SK-N-SH (cell line): Measurements from ENCODE around the gene AQP1. TPM values are rescaled to one million over a fixed set of nuclear protein-coding genes. Genes with fewer than 3 reads are reported as not detected.

Source experiments
- CTCF ChIA-PET: fragments of 300-600, 350-600 bp; formaldehyde crosslinking; extraction: SDS; loops from one replicate; lab custom pipeline; 2021; lab: Yijun Ruan, JAX
- POLR2A ChIA-PET: fragments of 350-600 bp; sonication (Branson Sonifier 250); formaldehyde crosslinking; extraction: SDS; loops from one replicate; lab custom pipeline; 2020; ENCODE audit warnings: antibody characterized with exemption, inconsistent platforms; lab: Yijun Ruan, JAX
- DNase-seq: peaks from one replicate; pipeline ENCODE4 v3.0.0; 2012
- H2AFZ ChIP-seq: fragments of 200-600 bp; sonication (generic); 2 replicates; pipeline ENCODE4 v1.8.1; 2016; ENCODE audit warnings: antibody characterized with exemption, mild to moderate bottlenecking, low read depth
- H3F3A ChIP-seq: fragments of 200-600 bp; sonication (generic); replicated peaks from 2 replicates; pipeline ENCODE3; 2016; ENCODE audit warnings: antibody characterized with exemption, mild to moderate bottlenecking; ENCODE audit not compliant: insufficient read depth
- H3K27ac ChIP-seq, 2 experiments: fragments of 200-500 bp in 1 of 2; fragments of 200-600 bp in 1 of 2; sonication (Bioruptor generic) in 1 of 2; sonication (generic), shearing (Covaris generic) in 1 of 2; 2 replicates each; pipeline versions ENCODE4 v1.5.1 to v1.6.1; 2014 to 2016; ENCODE audit warnings: low read depth in 2 of 2, inconsistent platforms in 1 of 2, low read length in 1 of 2, mild to moderate bottlenecking in 1 of 2, mixed read lengths in 1 of 2
- H3K27me3 ChIP-seq: fragments of 200-600 bp; sonication (generic), shearing (Covaris generic); 2 replicates; pipeline ENCODE4 v1.6.1; 2016; ENCODE audit warnings: mixed run types; ENCODE audit not compliant: insufficient read depth
- H3K36me3 ChIP-seq, 2 experiments: fragments of 200-500 bp in 1 of 2; fragments of 200-600 bp in 1 of 2; sonication (Bioruptor generic) in 1 of 2; sonication (generic) in 1 of 2; replicated peaks in 1 of 2; 2 replicates each; pipeline versions ENCODE3 to v1.5.1; 2014 to 2016; ENCODE audit warnings: low read length in 1 of 2, mild to moderate bottlenecking in 1 of 2; ENCODE audit not compliant: insufficient read depth in 2 of 2, control insufficient read depth in 1 of 2
- H3K4me1 ChIP-seq, 2 experiments: fragments of 200-500 bp in 1 of 2; fragments of 200-600 bp in 1 of 2; sonication (Bioruptor generic) in 1 of 2; sonication (generic), shearing (Covaris generic) in 1 of 2; 2 replicates each; pipeline versions ENCODE4 v1.5.1 to v1.6.1; 2014 to 2016; ENCODE audit warnings: low read depth in 1 of 2, low read length in 1 of 2, mixed run types in 1 of 2; ENCODE audit not compliant: insufficient read depth in 2 of 2, control insufficient read depth in 1 of 2
- H3K4me2 ChIP-seq: fragments of 200-600 bp; sonication (generic), shearing (Covaris generic); 2 replicates; pipeline ENCODE4 v1.6.1; 2017; ENCODE audit warnings: mixed run types
- H3K4me3 ChIP-seq, 2 experiments: fragments of 200-500 bp in 1 of 2; fragments of 200-600 bp in 1 of 2; sonication (Bioruptor generic) in 1 of 2; sonication (generic), shearing (Covaris generic) in 1 of 2; 2 replicates each; pipeline versions ENCODE4 v1.5.1 to v1.8.1; 2014 to 2016; ENCODE audit warnings: low read depth in 2 of 2, inconsistent platforms in 1 of 2, low read length in 1 of 2, mild to moderate bottlenecking in 1 of 2, mixed read lengths in 1 of 2, moderate library complexity in 1 of 2
- H3K79me2 ChIP-seq: fragments of 200-600 bp; sonication (generic); 2 replicates; pipeline ENCODE4 v1.8.1; 2017; ENCODE audit warnings: mild to moderate bottlenecking; ENCODE audit not compliant: insufficient read depth
- H3K9ac ChIP-seq: fragments of 200-600 bp; sonication (generic); 2 replicates; pipeline ENCODE4 v1.6.1; 2017; ENCODE audit warnings: mixed run types
- H3K9me2 ChIP-seq: fragments of 200-600 bp; sonication (generic); 2 replicates; pipeline ENCODE4 v1.6.1; 2017; ENCODE audit warnings: mixed run types
- H3K9me3 ChIP-seq: fragments of 200-600 bp; sonication (generic); 2 replicates; pipeline ENCODE4 v1.6.1; 2017; ENCODE audit warnings: mixed run types, mild to moderate bottlenecking, moderate library complexity
- H4K20me1 ChIP-seq: fragments of 200-600 bp; sonication (generic); 2 replicates; pipeline ENCODE4 v1.6.1; 2017; ENCODE audit warnings: mild to moderate bottlenecking, mixed run types; ENCODE audit not compliant: insufficient read depth
- CHD2 ChIP-seq: fragments of 150-350 bp; IDR thresholded peaks from 2 replicates; pipeline ENCODE4 v1.6.1; 2018; ENCODE audit warnings: low read length; ENCODE audit not compliant: partially characterized antibody
- CTCF ChIP-seq: fragments of 200-600 bp; sonication (generic); IDR thresholded peaks from 2 replicates; pipeline ENCODE4 v1.6.1; 2017; ENCODE audit warnings: antibody characterized with exemption, mild to moderate bottlenecking, moderate library complexity
- EZH2phosphoT487 ChIP-seq: fragments of 200-600 bp; sonication (generic); IDR thresholded peaks from 2 replicates; pipeline ENCODE4 v1.6.1; 2017; ENCODE audit warnings: low read depth, mixed run types, mild to moderate bottlenecking, antibody characterized with exemption, moderate library complexity, borderline replicate concordance
- FOXJ3 ChIP-seq: sonication (generic); formaldehyde crosslinking; IDR thresholded peaks from 2 replicates; pipeline ENCODE4 v1.5.1; 2020; ENCODE audit warnings: mild to moderate bottlenecking, missing genetic modification reagents
- FOXM1 ChIP-seq: IDR thresholded peaks from 2 replicates; pipeline ENCODE4 v1.4.0; 2012; ENCODE audit warnings: low read depth, mild to moderate bottlenecking
- GABPA ChIP-seq: IDR thresholded peaks from 2 replicates; pipeline ENCODE4 v1.4.0; 2012; ENCODE audit warnings: low read depth, mild to moderate bottlenecking
- GATA2 ChIP-seq: sonication (generic); formaldehyde crosslinking; IDR thresholded peaks from 2 replicates; pipeline ENCODE4 v1.5.0; 2020; ENCODE audit warnings: mild to moderate bottlenecking, missing genetic modification reagents
- MXI1 ChIP-seq: IDR thresholded peaks from 2 replicates; pipeline ENCODE4 v1.6.1; 2012; ENCODE audit warnings: mild to moderate bottlenecking, low read depth, low read length, improper control_type of control experiment
- RCOR1 ChIP-seq: fragments of 150-350 bp; IDR thresholded peaks from 2 replicates; pipeline ENCODE4 v1.6.1; 2017; ENCODE audit warnings: antibody characterized with exemption, low read length
- RFX5 ChIP-seq: IDR thresholded peaks from 2 replicates; pipeline ENCODE4 v1.6.1; 2012; ENCODE audit warnings: mild to moderate bottlenecking, improper control_type of control experiment, low read length
- RXRA ChIP-seq: IDR thresholded peaks from 2 replicates; pipeline ENCODE4 v1.4.0; 2012; ENCODE audit warnings: low read depth, mild to moderate bottlenecking, borderline replicate concordance
- TAF1 ChIP-seq: IDR thresholded peaks from 2 replicates; pipeline ENCODE4 v1.6.1; 2012; ENCODE audit warnings: low read depth, mild to moderate bottlenecking, low read length, moderate library complexity, borderline replicate concordance
- TCF12 ChIP-seq: IDR thresholded peaks from 2 replicates; pipeline ENCODE4 v1.4.0; 2012
- USF2 ChIP-seq: fragments of 150-350 bp; IDR thresholded peaks from 2 replicates; pipeline ENCODE4 v1.6.1; 2017; ENCODE audit warnings: antibody characterized with exemption, low read length, low read depth, borderline replicate concordance
- YY1 ChIP-seq: IDR thresholded peaks from 2 replicates; pipeline ENCODE4 v1.4.0; 2012; ENCODE audit warnings: low read depth, mild to moderate bottlenecking
- WGBS: methylation state at CpG from one replicate; pipeline ENCODE4 v1.1.6; 2017; ENCODE audit warnings: low lambda C conversion rate; 5-methylcytosine and 5-hydroxymethylcytosine counted together
- polyA plus RNA-seq, 3 experiments: library from polyadenylated mRNA; depleted of rRNA; stranded (reverse); fragments of >200 nt; gene quantifications; 2 replicates each; pipeline ENCODE4 v1.2.3, GENCODE V29; 2012
- TF ChIP-seq, protein P1 (sequence below): IDR thresholded peaks from 2 replicates; pipeline ENCODE4 v1.4.0; 2012; ENCODE audit warnings: low read depth, borderline replicate concordance
- TF ChIP-seq, protein P2 (sequence below): IDR thresholded peaks from 2 replicates; pipeline ENCODE4 v1.4.0; 2012; ENCODE audit warnings: low read depth
- TF ChIP-seq, protein P3 (sequence below): IDR thresholded peaks from 2 replicates; pipeline ENCODE4 v1.4.0; 2012; ENCODE audit warnings: low read depth, borderline replicate concordance
- TF ChIP-seq, protein P4 (sequence below): IDR thresholded peaks from 2 replicates; pipeline ENCODE4; 2012

Gene AQP1
- polyA plus RNA-seq, 1 of the 3 experiments (the other 2 are of a cell fraction) = 1.7 TPM

GRCh38 chr7:30877993-30878392 is 33.7 kb upstream of the AQP1 start:
- Histone ChIP-seq H3K9me2 (no peaks in the 10 kb centered on the region), H3K36me3 (no peaks in the 10 kb centered on the region), H2AFZ (no peak overlapping the region), H3K9me3 (no peaks in the 10 kb centered on the region), H3K27me3 (no peaks in the 10 kb centered on the region), H3K79me2 (no peaks in the 10 kb centered on the region), H3K4me2 (no peak overlapping the region), H3K4me3 (no peak overlapping the region), H4K20me1 (no peaks in the 10 kb centered on the region), H3F3A (no peaks in the 10 kb centered on the region), H3K4me1 (peaks cover 0 to 8% of the 10 kb centered on the region in 2 experiments; a peak in 1 of 4 replicates), H3K27ac (no peak overlapping the region), H3K9ac (no peak overlapping the region)
- no peak for TF ChIP-seq CHD2
- TF ChIP-seq GABPA = no peak
- TF ChIP-seq TAF1 = no peak
- TF ChIP-seq FOXJ3 (CRISPR knock-in tag) = no peak
- TF ChIP-seq, protein P1, sequence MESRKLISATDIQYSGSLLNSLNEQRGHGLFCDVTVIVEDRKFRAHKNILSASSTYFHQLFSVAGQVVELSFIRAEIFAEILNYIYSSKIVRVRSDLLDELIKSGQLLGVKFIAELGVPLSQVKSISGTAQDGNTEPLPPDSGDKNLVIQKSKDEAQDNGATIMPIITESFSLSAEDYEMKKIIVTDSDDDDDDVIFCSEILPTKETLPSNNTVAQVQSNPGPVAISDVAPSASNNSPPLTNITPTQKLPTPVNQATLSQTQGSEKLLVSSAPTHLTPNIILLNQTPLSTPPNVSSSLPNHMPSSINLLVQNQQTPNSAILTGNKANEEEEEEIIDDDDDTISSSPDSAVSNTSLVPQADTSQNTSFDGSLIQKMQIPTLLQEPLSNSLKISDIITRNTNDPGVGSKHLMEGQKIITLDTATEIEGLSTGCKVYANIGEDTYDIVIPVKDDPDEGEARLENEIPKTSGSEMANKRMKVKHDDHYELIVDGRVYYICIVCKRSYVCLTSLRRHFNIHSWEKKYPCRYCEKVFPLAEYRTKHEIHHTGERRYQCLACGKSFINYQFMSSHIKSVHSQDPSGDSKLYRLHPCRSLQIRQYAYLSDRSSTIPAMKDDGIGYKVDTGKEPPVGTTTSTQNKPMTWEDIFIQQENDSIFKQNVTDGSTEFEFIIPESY = no peak
- TF ChIP-seq, protein P2, sequence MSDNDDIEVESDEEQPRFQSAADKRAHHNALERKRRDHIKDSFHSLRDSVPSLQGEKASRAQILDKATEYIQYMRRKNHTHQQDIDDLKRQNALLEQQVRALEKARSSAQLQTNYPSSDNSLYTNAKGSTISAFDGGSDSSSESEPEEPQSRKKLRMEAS = no peak
- no peak for TF ChIP-seq TCF12
- no peak for TF ChIP-seq MXI1
- TF ChIP-seq, protein P3, sequence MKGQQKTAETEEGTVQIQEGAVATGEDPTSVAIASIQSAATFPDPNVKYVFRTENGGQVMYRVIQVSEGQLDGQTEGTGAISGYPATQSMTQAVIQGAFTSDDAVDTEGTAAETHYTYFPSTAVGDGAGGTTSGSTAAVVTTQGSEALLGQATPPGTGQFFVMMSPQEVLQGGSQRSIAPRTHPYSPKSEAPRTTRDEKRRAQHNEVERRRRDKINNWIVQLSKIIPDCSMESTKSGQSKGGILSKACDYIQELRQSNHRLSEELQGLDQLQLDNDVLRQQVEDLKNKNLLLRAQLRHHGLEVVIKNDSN = no peak
- no peak for TF ChIP-seq FOXM1
- no peak for TF ChIP-seq RFX5
- no peak for TF ChIP-seq RCOR1
- TF ChIP-seq GATA2 (CRISPR knock-in tag) = no peak
- no peak for TF ChIP-seq CTCF
- TF ChIP-seq RXRA = no peak
- no peak for TF ChIP-seq YY1
- no peak for TF ChIP-seq EZH2phosphoT487
- TF ChIP-seq USF2 = no peak
- TF ChIP-seq, protein P4, sequence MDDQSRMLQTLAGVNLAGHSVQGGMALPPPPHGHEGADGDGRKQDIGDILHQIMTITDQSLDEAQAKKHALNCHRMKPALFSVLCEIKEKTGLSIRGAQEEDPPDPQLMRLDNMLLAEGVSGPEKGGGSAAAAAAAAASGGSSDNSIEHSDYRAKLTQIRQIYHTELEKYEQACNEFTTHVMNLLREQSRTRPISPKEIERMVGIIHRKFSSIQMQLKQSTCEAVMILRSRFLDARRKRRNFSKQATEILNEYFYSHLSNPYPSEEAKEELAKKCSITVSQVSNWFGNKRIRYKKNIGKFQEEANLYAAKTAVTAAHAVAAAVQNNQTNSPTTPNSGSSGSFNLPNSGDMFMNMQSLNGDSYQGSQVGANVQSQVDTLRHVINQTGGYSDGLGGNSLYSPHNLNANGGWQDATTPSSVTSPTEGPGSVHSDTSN = no peak
- CTCF ChIA-PET = interaction anchor here (1.0 to 4.2 kb wide), 3 partner anchors 10 to 61 kb away, joined by 3 to 17 read pairs (median 3); no protein-coding TSS in a partner anchor
- DNase-seq = no peak
- 94% methylated on average over 3 of the region's 5 CpGs for WGBS
- POLR2A ChIA-PET = interaction anchor here (1.1 kb wide), 1 partner anchor 18 kb away, joined by 3 read pairs; no protein-coding TSS in a partner anchor
